H7 (cell line): Measurements from ENCODE around the gene OIP5. TPM values are rescaled to one million over a fixed set of nuclear protein-coding genes. Genes with fewer than 3 reads are reported as not detected.

Experiments
- total RNA-seq: library from RNA; depleted of rRNA; stranded (reverse); fragments of >200 nt; shearing (Covaris generic); gene quantifications from 2 replicates; pipeline ENCODE4 v1.2.3, GENCODE V29; 2014; rRNA removed

Gene OIP5
- total RNA-seq, 1 experiment from 2014 or later, result 46.2 TPM

Other genes starting within 250 kb of the OIP5 start
- 17.1 TPM in 2 replicates for gene INO80, start 216.3 kb downstream of the OIP5 start, total RNA-seq
- gene EXD1, start 101.8 kb downstream of the OIP5 start, total RNA-seq, result 0.22 and 0.73 TPM in 2 replicates
- gene CHP1, start 101.3 kb downstream of the OIP5 start, total RNA-seq, result 58.0 and 71.9 TPM in 2 replicates
- gene NUSAP1, start 290 bp upstream of the OIP5 start, total RNA-seq, result 148 and 188 TPM in 2 replicates
- 10.8 and 12.2 TPM in 2 replicates for gene NDUFAF1, start 69.9 kb upstream of the OIP5 start, total RNA-seq
- 24.9 and 40.2 TPM in 2 replicates for gene RTF1, start 84.5 kb upstream of the OIP5 start, total RNA-seq
- 0.07 and 0.52 TPM in 2 replicates for gene ITPKA, start 161.3 kb upstream of the OIP5 start, total RNA-seq
- gene LTK, start 181.2 kb upstream of the OIP5 start, total RNA-seq, result 0.07 and 0.15 TPM in 2 replicates
- gene RPAP1, start 211.7 kb upstream of the OIP5 start, total RNA-seq, result 65.5 and 77.7 TPM in 2 replicates
- 65.8 and 72.6 TPM in 2 replicates for gene TYRO3, start 226.6 kb upstream of the OIP5 start, total RNA-seq